Measurements from ENCODE around the gene IQSEC2.

DNA sequence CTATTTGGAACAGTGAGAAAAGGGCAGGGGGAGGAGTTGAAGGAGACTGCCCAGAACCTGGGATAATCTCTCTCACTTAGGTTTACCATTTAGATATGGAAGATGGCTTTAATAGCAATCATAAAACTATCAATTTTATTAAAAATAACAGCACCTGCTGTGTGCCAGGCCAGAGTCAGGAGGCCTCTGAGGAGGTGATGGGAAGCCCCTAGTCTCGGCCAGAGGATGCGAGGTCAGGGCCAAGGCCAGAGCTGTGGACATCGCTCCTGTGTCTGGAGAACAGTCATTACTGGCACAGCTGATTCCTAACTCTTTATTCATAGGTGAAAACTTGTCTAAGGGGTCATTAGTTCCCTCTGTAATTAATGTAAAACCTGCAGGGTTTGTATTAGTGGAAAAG, 4.2 kb upstream of the IQSEC2 start:
- TF ChIP-seq, protein P1, sequence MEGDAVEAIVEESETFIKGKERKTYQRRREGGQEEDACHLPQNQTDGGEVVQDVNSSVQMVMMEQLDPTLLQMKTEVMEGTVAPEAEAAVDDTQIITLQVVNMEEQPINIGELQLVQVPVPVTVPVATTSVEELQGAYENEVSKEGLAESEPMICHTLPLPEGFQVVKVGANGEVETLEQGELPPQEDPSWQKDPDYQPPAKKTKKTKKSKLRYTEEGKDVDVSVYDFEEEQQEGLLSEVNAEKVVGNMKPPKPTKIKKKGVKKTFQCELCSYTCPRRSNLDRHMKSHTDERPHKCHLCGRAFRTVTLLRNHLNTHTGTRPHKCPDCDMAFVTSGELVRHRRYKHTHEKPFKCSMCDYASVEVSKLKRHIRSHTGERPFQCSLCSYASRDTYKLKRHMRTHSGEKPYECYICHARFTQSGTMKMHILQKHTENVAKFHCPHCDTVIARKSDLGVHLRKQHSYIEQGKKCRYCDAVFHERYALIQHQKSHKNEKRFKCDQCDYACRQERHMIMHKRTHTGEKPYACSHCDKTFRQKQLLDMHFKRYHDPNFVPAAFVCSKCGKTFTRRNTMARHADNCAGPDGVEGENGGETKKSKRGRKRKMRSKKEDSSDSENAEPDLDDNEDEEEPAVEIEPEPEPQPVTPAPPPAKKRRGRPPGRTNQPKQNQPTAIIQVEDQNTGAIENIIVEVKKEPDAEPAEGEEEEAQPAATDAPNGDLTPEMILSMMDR (IDR thresholded peaks at IDR 0.05 in 8 of 11, conservative IDR thresholded peaks at IDR 0.05 in 3 of 11): no peak
- no peak for TF ChIP-seq POLR2AphosphoS5 (IDR thresholded peaks at IDR 0.05)
